NCI-H748 treated with DMSO at 0.1 percent for 48 hours (cell line): ENCODE results near the gene MSANTD2.
A peak's percentile ranks its signal among the peaks of the same experiment; 100 is the strongest.

Source experiments
- DNase-seq: peaks from one replicate; lab custom pipeline; 2025; lab: John Stamatoyannopoulos, UW

Gene MSANTD2

DNA sequence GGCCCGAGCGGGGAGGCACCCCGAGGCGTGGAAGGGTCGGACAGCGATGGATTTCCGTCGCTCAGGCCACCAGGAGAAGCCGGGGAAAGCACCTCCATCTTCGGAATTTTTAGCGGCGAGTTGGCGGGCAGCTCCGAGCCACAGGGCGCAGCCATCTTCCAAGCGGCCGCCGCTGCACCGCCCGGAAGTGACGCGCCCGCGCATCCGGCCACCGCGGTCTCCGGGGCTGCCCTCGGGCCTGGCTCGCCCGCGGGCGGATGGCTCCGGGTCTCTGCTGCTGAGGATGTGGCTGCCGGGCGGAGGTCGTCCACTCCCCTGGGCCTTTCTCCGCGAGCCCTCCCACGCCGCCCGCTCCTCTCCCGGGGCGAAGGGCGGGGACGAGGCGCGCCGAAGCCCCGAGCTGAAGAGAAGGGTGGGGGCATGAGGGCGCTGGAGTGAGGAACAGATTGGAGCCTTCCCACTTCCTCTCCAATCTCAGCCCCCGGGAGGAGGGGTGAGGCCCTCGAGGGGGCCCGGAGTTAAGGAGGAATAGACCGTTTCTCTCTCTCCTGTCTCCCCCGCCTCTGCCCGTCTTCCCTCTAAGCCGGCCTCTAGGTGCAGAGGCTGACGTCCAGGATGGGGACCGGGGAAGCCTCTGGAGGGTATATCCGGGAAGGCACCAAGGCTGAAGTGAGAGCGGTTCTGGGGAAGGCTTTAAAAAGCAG lies at the start of gene MSANTD2:
Gene MSANTD2 (minus strand): TSS at position 181 of the 704 bp plus-strand sequence. CDS start 26 bp downstream, at position 155.
- DNase-seq, result peak; percentile 11

DNA sequence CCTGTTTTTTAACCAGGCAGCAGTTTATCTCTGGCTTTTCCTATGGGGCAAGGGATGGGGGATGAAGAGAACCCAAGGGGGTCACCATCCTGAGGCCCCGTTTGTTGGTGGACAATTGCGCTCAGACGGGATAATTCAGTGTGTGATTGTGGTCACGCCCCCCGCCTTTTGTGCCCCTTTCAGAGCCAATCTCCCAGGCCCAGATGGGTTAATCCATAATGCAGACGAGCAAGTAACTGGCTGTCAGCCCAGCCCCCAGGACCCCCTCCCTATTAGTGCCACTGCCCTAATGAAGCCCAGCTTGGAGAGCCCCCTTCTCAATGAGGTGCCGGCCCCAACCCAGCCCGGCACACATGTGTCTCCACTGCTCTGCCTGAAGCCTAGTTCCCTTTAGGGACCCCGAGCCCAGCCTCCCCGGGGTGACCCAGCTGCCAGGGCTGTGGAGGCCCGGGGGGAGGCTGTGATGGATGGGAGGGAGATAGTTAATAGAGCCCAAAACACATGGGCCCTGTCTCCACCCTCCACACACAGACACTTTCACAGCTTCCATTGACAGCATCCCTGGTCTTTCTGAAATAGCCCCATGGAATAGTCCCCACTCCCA lies 46.0 kb upstream of the MSANTD2 start:
- no peak for DNase-seq

DNA sequence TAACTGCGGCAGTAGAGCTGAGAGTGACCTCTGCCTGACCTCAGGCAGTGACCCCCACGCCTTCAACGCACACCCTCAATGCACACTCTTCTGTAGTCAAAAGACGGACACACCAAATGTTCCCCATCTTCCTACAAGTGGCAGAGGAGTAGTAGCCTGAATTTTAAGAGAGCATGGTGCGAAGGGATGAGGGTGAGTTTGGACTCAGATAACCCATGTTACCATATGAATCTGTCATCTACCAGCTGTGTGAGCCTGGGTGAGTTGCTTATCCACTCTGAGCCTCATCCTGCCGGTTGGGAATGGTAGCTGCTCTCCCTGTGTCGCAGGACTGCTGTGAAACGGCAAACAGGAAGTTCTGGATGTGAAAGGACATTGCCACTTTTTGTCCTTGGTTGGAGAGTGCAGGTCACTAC lies 44.5 kb upstream of the MSANTD2 start:
- DNase-seq, result no peak

DNA sequence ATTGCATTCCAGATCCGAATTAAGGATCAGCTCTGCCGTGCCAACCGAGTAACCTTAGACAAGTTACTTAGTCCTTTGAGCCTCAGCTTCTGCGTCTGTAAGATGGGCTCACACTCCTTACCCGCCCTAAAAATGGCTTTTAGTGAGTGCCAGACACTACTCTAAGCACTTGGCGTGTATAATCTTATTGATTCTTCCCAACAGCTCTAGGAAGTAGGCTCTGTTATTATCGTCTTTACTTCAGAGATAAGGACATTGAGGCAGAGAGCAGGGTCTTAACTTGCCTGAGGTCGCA lies 43.4 kb upstream of the MSANTD2 start:
- DNase-seq, result no peak

DNA sequence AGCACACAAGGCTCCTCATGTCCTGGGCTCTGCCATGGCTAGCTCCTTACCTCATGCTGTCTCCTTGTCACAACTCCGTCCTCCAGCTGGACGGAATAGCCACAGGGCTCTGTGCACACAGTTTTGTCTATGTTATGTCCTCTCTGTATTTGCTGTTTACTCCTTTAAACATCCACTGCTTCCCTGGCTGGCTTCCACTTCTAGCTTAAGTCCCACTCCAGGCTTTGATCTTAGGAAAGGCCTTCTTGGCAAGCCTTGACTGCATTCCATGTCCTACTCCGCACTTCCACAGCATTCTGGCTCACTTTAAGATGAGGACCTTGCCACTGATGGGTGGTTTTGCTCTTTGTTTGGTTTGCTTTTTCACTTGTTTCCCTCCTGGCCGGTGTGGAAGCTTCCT lies 42.1 kb upstream of the MSANTD2 start:
- no peak for DNase-seq

DNA sequence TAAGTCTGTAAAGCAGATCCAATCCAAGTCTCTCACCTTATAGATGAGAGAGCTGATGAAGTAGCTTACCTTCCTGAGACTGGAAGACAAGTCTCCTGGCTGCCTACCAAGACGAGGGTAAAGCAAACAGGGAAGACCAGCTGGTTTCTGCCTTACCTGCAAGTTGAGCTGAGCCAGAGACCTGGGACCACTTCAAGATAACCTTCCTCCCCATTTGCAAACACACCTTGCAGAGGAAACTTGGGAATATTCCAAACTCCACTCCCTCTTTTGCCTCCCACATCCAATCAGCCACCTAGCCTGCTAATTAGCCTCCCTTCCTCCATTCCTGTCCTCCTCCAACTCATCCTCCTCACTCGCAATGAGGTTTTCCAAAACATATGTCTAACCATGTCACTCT lies 41.6 kb upstream of the MSANTD2 start:
- no peak for DNase-seq

DNA sequence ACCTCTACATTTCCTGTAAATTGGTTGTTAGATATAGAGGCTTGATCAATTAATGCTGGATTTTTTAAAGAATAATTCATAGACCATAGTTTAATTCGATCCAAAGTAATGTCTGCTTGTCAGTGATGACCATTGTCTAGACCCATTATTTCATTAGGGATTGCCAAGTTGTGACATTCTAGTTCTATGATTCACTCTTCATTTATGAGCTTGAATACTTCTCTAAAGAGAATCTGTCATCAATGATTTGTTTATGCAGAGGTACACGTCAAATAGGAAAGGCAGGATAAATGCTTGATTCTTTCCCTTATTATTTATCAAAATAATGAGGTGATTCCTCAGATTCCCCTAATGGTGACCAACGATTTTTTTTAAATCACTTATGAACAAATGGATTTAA lies 41.0 kb upstream of the MSANTD2 start:
- no peak for DNase-seq

DNA sequence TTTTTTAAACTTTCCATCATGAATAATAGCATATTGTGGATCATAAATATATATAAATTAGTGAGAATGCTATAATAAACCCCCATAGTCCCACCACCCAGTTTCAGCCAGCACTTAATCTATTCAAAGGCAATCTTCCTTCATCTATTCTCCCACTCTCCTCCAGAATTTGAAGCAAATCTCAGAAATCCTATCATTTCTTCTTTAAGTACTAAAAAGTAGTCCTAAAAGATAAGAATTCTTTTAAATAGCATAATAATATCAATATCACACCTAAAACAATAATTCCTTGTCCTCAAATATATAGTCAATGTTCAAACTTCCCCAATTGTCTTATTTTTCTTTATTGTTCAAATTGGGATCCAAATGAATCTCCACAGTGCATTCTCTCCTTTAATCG lies 40.5 kb upstream of the MSANTD2 start:
- no peak for DNase-seq

DNA sequence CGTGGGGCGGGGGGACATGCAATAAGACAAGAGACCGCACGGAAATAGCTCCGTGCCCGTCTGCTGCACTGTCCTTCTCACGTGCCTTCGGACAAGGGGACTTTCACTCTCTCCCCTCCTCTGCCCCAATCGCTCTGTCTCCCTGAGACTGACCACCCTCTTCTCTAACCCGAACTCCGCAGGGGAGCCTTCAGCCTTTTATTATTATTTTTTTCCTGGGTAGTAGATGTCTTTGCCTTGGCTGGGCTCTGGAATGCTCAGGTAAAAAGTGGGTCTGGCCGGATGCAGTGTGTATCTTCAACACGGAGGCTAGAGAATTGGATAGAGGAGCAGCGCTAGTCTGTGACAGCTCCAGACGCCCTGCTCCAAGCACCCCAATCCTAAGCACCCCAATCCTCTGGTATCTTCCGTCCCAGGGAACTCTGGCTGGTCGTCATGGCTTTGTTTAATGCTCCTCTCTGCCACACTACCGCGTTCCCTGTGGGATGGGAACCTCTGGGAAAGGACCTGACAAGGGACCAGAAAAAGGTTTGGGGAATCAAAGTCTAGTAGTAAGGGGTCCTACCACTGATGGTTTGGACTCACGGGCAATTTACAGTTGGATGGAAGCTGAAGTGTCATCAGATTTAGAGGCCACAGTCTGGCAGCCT lies 39.9 kb upstream of the MSANTD2 start:
- DNase-seq, result no peak

DNA sequence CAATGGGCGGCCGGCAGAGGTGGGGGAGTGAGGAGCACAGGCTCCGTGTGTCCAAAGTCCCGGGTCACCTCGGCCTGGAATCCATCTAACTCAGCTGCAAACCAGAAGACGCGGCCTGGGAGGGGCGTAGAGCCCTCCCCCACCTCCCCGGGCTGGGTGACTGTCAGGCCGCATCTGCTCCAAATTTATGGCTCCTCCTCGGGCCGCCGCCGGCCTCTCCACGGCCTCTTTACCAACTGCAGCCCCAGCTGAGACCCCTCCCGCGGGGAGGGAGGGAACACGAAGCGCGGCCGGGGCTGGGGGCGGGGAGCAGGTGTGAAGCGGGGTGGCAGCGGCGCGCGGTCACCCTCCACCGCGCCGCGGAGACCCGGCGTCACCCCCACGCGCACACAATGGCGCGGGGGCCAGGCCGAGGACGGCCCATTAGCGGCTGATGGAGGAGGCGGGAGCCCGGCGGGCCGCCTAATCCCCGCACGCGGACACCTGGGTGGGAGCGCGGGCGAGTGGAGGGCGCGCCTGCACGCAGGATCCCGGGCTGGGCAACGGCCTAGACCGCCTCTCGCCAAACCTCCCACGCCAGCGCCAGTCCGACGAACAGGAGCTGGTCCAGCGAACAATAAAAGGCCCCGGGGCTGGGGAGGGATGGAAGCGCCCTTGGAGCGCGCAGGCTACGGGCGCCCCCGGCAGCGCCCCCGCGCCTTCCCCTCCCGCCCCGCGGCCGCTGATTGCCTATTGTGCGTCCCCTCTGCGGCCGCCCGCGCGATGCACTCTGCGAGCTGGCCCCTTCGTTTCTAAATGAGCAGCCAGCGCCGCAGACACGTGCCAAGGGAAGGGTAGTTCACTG lies 39.1 kb upstream of the MSANTD2 start:
- no peak for DNase-seq

DNA sequence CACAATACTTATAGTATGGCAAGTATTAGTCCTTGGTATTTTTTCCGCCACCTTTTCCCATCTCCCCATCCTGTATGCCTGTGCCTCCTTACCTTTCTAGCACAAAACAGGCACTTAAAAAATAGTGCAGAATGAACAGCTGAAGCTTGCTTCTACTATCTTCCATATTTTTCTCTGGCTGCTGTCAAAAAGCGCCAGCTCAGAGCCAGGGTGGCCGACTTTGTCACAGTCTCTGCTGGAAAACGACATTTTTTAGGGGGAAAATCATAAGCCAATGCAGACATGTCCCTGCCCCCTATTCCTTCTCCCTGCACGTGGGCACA lies 38.6 kb upstream of the MSANTD2 start:
- no peak for DNase-seq

DNA sequence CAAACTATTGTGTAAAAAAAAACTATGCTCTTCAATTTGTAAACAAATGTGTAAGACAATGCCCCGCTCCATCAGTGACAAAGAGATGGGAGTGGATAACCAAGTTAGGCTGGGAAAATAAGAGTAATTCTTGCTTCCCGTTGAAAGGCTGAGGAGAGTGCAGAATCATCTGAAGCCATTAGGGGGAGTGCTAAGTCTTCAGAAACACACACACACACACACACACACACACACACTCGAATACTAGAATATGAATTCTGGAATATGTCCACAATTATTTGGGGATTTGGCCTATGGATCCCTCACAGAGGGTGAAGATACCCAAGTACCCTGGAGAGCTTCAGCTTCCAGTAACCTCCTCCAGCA lies 37.3 kb upstream of the MSANTD2 start:
- DNase-seq, result peak; percentile 35

DNA sequence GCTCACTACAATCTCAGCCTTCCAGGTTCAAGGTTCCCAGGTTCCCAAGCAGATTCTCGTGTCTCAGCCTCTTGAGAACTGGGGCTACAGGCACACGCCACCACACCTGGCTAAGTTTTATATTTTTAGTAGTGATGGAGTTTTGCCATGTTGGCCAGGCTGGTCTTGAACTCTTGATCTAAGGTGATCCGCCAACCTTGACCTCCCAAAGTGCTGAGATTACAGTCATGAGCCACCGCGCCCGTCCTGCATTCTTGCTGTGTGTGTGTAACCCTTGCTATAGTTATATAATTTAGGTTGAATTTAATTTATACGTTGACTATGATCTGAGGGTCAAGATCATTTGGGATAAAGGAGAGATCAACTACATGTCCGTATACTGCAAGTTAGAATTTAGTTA lies 35.7 kb upstream of the MSANTD2 start:
- no peak for DNase-seq

DNA sequence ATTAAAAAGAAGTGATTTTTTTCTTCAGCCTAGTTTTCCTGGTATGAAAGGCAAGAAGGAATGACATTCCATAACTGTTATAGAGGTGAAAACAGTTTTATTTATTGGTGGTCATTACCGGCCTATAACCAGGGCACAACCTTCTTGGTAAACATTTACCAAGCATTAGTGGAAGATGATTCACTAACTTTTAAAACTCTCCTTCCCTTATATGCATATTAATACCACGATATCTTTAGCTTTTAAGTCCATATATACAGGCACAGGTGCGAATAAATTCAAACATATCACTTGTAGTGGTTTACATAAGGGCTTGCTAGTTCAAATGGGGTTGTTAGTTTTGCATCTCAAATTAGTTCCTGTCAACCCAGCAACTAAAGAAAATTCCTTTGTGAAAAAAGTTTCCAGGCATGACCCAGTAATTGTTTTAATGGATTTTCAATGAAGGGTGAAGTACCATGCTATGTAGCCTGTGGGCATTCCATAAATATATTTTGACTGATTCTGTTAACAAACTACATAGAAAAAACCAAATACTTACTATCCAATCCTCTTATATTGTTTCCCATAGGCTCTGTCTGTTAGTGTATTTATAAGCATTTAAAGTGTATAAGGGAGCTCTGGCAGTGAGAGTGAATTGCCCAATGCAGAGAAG lies 34.4 kb upstream of the MSANTD2 start:
- no peak for DNase-seq

DNA sequence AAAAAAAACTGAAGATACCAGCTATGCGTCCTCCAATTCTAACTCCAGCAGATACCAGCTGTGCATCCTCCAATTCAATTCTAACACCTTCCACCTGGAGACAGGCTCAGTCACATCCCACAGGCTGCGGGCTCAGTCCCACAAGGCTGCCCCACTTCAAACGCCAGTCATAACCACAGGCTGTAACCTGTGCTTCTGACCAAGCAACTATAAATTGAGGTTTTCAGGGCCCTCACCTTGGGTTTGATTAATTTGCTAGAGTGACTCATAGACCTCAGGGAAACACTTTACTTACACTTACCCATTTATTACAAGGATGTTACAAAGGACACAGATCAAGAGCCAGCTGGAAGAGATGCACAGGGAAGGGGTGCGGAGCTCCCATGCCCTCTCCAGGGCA lies 32.4 kb upstream of the MSANTD2 start:
- DNase-seq, result no peak

DNA sequence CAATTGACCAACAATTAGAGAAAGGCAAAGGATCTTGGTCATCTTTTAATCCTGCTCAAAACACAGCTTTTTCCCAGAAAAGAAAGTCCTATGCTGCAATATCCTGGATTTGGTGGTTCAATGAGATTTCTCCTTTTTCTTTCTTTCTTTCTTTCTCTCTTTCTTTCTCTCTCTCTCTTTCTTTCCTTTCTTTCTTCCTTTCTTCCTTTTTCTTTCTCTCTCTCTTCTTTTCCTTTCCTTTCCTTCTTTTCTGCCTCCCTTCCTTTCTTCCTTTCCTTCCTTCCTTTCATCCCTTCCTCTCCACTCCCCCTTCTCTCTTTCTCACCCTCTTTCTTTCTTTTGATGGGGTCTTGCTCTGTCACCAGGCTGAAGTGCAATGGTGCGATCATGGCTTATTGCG lies 31.7 kb upstream of the MSANTD2 start:
- DNase-seq, result no peak

DNA sequence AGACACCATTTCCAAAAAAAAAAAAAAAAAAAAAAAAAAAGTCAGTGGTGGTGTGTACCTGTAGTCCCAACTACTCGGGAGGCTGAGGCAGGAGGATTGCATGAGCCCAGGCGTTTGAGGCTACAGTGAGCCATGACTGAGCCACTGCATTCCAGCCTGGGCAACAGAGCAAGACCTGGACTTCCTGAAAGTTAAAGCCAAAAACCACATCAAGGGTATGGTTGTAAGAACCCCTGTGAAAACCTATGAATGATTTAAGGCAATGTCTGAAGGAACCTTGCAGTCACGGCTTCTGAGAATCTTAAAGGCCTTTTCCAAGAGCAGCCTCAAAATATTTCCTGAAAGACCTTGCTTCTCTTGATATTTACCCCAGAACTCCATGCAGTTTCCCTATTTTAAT lies 30.5 kb upstream of the MSANTD2 start:
- DNase-seq, result no peak

DNA sequence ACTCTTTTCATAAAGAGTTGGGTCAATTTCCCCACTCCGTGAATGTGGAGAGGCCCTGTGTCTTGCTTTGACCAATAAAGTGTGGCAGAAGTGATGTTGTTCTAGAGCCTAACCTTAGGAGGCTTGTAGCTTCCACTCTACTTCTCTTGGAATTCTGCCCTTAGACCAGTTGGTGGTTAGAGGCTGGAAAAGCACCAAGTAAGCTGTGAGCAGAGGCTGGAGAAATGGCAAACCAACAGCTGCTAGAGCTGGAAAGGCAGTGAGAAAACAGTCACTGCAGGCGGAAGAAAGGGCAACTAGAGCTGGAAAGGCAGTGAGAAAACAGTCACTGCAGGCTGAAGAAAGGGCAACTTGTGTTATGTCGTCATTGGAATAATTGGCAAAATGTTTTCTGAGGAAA lies 29.8 kb upstream of the MSANTD2 start:
- no peak for DNase-seq

DNA sequence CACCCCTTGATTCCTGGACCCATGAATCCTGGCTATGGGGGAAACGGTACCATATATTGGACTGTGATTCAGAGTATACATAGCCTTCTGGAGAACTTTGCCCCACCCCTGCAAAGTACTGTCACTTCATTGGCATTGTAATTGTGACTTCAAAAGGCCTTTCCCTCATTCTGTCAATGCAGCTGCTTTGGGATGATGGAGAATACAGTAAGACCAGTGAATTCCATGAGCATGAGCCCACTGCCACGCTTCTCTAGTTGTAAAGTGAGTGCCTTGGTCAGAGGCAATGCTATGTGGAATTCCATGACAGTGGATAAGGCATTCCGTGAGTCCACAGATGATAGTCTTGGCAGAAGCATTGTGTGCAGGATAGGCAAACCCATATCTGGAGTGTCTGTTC lies 25.7 kb upstream of the MSANTD2 start:
- no peak for DNase-seq

DNA sequence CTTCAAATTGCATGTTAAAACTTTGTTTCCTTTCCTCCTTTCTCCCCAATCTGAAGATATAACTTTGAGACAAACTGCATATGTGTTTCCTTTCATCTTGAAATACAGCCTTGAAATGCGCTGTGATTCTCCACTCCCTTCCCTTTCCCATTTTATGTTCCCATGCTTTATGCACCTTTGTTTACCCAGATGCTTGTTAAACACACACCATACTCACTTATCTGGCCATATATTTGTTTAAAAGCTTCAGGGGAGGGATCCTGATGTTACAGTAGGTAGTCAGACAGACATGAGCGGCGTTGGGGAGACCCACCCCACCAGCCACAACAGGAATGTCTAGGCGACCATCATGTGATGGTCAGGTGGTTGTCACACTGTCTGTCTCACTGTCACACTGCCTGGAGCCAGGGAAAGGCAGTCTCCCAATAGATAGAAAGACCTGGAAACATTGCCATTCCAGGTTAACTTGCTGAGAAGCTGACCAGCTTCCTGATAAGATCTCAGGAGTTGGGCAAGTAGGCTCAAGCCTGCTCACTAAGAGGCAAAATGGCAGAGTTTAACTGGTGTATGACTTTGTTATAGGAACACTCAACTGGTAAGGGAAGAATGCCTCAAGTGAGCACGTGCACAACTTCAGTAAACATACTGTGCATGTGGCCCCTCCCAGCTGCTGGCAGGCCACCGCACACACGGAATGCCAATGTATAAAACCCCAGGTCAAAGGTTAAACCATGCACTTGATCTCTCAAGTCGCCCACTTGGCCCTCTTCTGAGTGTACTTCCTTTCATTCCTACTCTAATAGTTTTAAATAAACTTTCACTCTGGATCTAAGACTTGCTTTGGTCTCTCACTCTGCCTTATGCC lies 23.5 kb upstream of the MSANTD2 start:
- no peak for DNase-seq

DNA sequence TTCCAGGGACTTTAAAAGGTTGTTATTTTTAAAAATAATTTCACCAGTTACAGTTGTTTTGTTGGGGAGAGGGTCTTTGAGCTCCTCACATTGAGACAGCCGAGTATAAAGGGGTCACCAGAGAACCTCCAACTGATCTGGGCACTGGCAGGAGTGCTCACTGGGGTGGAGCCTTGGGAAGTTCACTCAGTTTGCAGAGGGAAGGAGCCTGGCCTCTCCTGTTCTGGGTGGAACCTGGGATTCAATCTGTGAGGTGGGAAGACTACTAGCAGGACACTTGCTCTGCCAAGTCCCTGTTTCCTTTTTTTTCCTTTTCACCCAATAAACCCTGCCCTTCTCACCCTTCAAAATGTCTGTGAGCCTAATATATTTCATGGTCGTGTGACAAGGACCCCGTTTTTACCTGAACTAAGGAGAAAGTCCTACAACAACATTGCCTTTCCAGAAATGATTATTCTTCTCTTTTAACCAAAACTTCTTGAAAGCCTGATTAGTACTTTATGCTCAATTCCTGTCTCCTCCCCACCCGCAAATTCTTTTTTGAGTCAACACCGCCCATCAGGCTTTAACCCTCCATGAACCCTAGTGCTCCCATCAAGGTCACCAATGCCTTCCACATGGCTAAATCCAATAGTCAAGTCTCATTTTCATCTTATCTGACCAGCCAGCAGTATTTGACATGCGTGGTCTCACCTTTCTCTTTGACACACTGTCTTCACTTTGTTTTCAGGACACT lies 22.0 kb upstream of the MSANTD2 start:
- DNase-seq, result no peak
